ENCODE results near the gene MCAT.

Gene MCAT, protein sequence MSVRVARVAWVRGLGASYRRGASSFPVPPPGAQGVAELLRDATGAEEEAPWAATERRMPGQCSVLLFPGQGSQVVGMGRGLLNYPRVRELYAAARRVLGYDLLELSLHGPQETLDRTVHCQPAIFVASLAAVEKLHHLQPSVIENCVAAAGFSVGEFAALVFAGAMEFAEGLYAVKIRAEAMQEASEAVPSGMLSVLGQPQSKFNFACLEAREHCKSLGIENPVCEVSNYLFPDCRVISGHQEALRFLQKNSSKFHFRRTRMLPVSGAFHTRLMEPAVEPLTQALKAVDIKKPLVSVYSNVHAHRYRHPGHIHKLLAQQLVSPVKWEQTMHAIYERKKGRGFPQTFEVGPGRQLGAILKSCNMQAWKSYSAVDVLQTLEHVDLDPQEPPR

GRCh38 chr22:43142880-43143562, at the start of gene MCAT:
MCAT (minus strand) TSS chr22:43143398; CDS start chr22:43143348, 50 bp downstream.
- no peaks in the 10 kb centered on the region for H3K9me3 Mint-ChIP-seq
- peaks cover 38% of the 10 kb centered on the region for H3K4me1 Mint-ChIP-seq (ENCODE audit: low read depth)
- H3K27me3 Mint-ChIP-seq = no peaks in the 10 kb centered on the region
- peak within 1 kb of the TSS; percentile 90 for H3K4me3 Mint-ChIP-seq
- H3K36me3 Mint-ChIP-seq (ENCODE audit: low read depth) = peaks cover 17% of the 10 kb centered on the region
- H3K27ac Mint-ChIP-seq = peak within 1 kb of the TSS; percentile 92

DNA sequence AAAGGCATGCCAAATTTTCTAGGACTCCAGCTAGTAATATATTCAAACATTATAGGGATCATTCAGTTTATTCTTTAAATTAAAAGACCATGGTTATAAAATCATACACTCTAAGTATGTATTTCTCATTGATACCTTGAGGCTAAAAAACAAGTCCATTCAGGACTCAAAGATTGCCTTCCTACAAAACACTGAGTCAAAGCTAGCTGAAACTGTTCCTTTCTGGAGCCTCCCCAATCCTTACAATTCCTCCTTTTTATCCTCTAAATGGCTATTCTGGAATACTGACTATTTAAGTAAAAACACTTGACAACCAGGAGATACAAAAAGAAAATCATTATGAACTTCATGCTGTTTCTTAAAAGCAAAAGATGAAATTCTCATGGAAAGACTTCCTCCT, 48.6 kb upstream of the MCAT start:
- H3K4me3 Mint-ChIP-seq = no peak overlapping the region
- H3K27ac Mint-ChIP-seq = no peak overlapping the region
- H3K27me3 Mint-ChIP-seq = peaks cover 4% of the 10 kb centered on the region
- no peaks in the 10 kb centered on the region for H3K9me3 Mint-ChIP-seq
- H3K4me1 Mint-ChIP-seq (ENCODE audit: low read depth) = peaks cover 12% of the 10 kb centered on the region
- H3K36me3 Mint-ChIP-seq (ENCODE audit: low read depth) = no peaks in the 10 kb centered on the region

- Mint-ChIP-seq H3K36me3 (ENCODE audit: low read depth) (peaks cover 12% of the 10 kb centered on the region), H3K4me1 (ENCODE audit: low read depth) (peaks cover 34% of the 10 kb centered on the region)
These were observed 45.8 kb upstream of the MCAT start for GRCh38 chr22:43188829-43189545.

DNA sequence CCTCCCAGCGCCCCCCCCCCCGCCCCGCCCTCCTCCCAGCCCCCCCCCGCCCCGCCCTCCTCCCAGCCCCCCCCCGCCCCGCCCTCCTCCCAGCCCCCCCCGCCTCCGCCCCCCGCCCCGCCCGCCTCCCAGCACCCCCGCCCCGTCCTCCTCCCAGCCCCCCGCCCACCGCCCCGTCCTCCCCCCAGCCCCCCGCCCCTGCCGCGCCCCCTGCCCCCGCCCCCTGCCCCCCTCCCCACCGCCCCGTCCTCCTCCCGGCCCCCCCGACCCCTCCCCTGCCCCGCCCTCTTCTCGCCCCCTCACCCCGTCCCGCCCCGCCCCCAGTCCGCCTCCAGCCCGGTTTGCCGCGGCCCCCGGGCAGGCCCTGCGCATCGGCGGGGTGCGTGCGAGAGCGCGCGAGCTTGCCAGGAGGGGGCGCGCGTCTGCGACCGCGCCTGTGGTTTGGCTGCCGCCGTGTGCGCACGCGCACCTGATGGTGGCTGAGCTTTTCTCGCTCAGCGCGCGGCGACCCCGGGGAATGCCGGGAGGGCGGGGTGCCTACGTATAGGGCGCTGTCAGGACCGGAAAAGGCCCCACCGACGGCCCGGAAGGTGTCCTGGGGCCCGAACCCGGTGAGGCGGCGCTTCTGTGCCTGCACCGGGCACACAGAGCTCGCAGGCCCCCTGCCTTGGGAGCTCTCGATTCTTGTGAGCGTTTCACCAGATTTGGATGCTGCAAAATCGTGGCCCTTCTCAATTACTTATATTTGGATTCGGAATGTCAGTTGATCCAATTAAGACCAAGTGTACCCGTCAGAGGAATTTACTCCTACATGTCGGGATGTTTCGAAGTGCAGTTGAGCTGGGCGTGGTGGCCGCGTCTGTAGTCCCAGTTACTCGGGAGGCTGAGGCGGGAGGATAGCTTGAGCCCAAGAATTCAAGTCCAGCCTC, 44.2 kb upstream of the MCAT start:
- Mint-ChIP-seq H3K27ac (peak overlapping the region; percentile 96), H3K4me3 (peak overlapping the region; percentile 91), H3K36me3 (ENCODE audit: low read depth) (peaks cover 18% of the 10 kb centered on the region), H3K4me1 (ENCODE audit: low read depth) (peaks cover 35% of the 10 kb centered on the region), H3K9me3 (no peaks in the 10 kb centered on the region), H3K27me3 (peaks cover 4% of the 10 kb centered on the region)

More at GRCh38 chr22:43188829-43189545, 45.8 kb upstream of the MCAT start:
- peaks cover 4% of the 10 kb centered on the region for H3K27me3 Mint-ChIP-seq
- peak overlapping the region; percentile 38 for H3K27ac Mint-ChIP-seq
- no peaks in the 10 kb centered on the region for H3K9me3 Mint-ChIP-seq
- H3K4me3 Mint-ChIP-seq = peak overlapping the region; percentile 45

DNA sequence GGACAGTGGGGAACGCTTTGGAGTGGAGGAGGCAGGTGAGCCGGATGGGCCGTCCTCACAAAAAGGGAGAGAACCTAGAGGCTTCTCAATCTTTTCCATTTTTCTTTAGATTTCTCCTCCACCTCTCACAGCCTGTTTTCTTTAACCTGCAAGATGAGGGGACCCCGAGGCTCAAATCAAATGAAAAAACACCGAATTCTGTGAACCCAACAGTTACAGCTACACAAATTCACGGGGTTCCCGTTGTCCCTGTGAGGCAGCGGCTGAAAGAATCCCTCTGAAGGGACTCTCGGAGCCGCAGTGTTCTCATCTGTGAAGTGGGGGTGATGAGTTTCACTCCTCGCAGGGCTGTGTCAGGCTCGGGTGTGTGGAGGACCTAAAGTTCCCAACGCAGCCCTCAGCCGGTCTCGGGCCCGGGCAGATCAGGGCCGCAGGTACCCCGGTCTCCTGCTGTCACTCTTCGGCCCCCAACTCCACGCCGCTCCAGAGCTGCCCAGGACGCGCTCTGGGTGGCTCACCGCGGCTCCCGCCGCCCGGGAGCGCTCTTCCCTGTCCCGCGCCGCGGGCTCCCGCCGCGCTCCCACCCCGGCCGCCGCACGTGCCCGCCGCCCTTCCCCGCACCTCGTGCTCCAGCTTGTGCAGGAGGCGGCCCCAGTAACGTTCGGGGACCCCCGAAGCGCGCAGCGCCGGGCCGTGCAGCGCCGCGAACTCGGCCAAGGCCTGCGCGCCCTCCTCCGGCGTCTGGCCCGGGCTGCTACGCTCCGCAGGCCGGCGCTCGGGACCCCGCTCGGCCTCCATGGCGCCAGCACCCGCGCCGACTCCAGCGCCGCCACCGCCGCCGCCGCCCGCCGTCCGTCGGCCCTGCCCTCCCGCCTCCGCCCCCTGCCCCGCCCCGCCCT, 43.3 kb upstream of the MCAT start, which contains the start of gene TTLL12:
TSS of gene TTLL12 (minus strand) at position 863 of the 899 bp plus-strand sequence. CDS start at position 798, 65 bp downstream.
- Mint-ChIP-seq H3K27ac (peak within 1 kb of the TSS; percentile 96), H3K4me3 (peak within 1 kb of the TSS; percentile 91), H3K4me1 (ENCODE audit: low read depth) (peaks cover 35% of the 10 kb centered on the region), H3K9me3 (no peaks in the 10 kb centered on the region), H3K27me3 (peaks cover 3% of the 10 kb centered on the region), H3K36me3 (ENCODE audit: low read depth) (peaks cover 18% of the 10 kb centered on the region)

- Mint-ChIP-seq H3K36me3 (ENCODE audit: low read depth) (peaks cover 22% of the 10 kb centered on the region), H3K27me3 (no peaks in the 10 kb centered on the region), H3K27ac (peak overlapping the region; percentile 49), H3K4me3 (peak overlapping the region; percentile 86), H3K9me3 (no peaks in the 10 kb centered on the region), H3K4me1 (ENCODE audit: low read depth) (peaks cover 35% of the 10 kb centered on the region)
These were observed 42.7 kb upstream of the MCAT start for GRCh38 chr22:43185860-43186261.

- Mint-ChIP-seq H3K4me3 (peak overlapping the region; percentile 48), H3K9me3 (no peaks in the 10 kb centered on the region), H3K27ac (no peak overlapping the region), H3K4me1 (ENCODE audit: low read depth) (peaks cover 30% of the 10 kb centered on the region), H3K36me3 (ENCODE audit: low read depth) (peaks cover 38% of the 10 kb centered on the region), H3K27me3 (no peaks in the 10 kb centered on the region)
These were observed 40.5 kb upstream of the MCAT start for GRCh38 chr22:43183496-43184277.

GRCh38 chr22:43182726-43183125, 39.5 kb upstream of the MCAT start:
- H3K4me3 Mint-ChIP-seq = no peak overlapping the region
- H3K9me3 Mint-ChIP-seq = no peaks in the 10 kb centered on the region
- no peak overlapping the region for H3K27ac Mint-ChIP-seq
- peaks cover 41% of the 10 kb centered on the region for H3K36me3 Mint-ChIP-seq (ENCODE audit: low read depth)
- peaks cover 25% of the 10 kb centered on the region for H3K4me1 Mint-ChIP-seq (ENCODE audit: low read depth)
- H3K27me3 Mint-ChIP-seq = no peaks in the 10 kb centered on the region

DNA sequence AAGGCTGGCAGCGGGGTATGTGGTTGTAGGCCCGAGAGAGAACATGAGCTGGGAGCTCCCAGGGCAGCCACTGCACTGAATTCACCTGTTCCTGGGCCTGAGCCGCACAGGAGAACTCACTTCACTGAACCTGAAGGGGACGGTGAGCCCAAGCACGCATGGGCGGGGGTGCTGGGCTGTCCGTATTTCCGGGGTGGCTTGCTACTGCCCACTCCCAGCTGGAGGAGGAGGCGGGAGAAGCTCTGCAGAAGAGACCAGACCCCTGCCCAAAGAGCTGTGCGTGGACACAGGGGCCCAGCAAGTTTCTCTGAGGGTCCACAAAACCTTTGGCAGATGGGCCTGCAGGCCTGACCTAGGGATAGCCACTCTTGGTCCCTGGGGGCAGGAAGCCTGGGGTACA, 38.9 kb upstream of the MCAT start:
- H3K4me3 Mint-ChIP-seq = no peak overlapping the region
- H3K9me3 Mint-ChIP-seq = no peaks in the 10 kb centered on the region
- no peaks in the 10 kb centered on the region for H3K27me3 Mint-ChIP-seq
- H3K4me1 Mint-ChIP-seq (ENCODE audit: low read depth) = peaks cover 23% of the 10 kb centered on the region
- no peak overlapping the region for H3K27ac Mint-ChIP-seq
- H3K36me3 Mint-ChIP-seq (ENCODE audit: low read depth) = peaks cover 45% of the 10 kb centered on the region

DNA sequence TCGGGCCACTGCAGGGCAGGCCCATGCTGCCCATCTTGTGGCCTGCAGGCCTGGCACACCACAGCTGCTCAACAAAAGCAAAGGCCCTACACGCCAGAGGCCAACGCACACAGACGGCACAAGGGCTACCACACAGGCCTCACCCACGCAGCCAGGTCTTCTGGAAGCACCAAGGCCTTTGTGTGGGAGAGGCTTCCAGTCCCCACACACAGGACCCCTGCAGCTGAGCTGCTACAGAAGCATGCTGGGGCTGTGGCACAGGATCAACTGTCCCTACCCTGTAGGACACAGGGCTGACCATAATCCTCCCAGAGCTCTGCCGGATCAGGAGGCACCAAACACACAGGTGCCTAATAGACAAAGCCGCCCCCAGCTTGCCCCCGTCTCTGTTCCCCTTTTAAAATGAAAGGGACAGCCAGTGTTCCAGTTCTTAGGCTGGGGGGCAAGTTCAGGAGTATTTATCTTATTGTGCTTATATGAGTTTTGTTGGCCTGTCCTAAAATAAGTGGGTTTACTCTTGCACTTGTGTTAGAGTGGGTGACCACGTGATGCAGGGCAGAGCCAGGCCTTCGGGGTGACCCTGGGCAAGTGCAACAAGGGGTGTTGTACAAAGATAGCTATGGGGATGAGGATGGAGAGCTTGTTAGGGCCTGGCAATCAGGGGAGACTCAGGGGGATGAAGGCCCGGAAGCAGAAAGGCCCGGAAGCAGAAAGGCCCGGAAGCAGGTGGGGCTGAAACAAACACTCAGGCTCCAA, 38.3 kb upstream of the MCAT start:
- H3K27me3 Mint-ChIP-seq = no peaks in the 10 kb centered on the region
- H3K9me3 Mint-ChIP-seq = no peaks in the 10 kb centered on the region
- no peak overlapping the region for H3K27ac Mint-ChIP-seq
- H3K36me3 Mint-ChIP-seq (ENCODE audit: low read depth) = peaks cover 45% of the 10 kb centered on the region
- no peak overlapping the region for H3K4me3 Mint-ChIP-seq
- H3K4me1 Mint-ChIP-seq (ENCODE audit: low read depth) = peaks cover 23% of the 10 kb centered on the region

GRCh38 chr22:43180670-43181069, 37.5 kb upstream of the MCAT start:
- no peaks in the 10 kb centered on the region for H3K9me3 Mint-ChIP-seq
- H3K27ac Mint-ChIP-seq = no peak overlapping the region
- H3K36me3 Mint-ChIP-seq (ENCODE audit: low read depth) = peaks cover 45% of the 10 kb centered on the region
- H3K4me3 Mint-ChIP-seq = no peak overlapping the region
- H3K4me1 Mint-ChIP-seq (ENCODE audit: low read depth) = peaks cover 17% of the 10 kb centered on the region
- H3K27me3 Mint-ChIP-seq = no peaks in the 10 kb centered on the region

GRCh38 chr22:43179911-43180195, 36.7 kb upstream of the MCAT start:
- Mint-ChIP-seq H3K36me3 (ENCODE audit: low read depth) (peaks cover 41% of the 10 kb centered on the region), H3K27me3 (no peaks in the 10 kb centered on the region), H3K27ac (no peak overlapping the region), H3K9me3 (no peaks in the 10 kb centered on the region), H3K4me1 (ENCODE audit: low read depth) (peaks cover 10% of the 10 kb centered on the region), H3K4me3 (no peak overlapping the region)
